ENCODE measurements around the gene AP1S1. TPM values are rescaled to one million over a fixed set of nuclear protein-coding genes. Genes with fewer than 3 reads are reported as not detected.
A peak's percentile ranks its signal among the peaks of the same experiment; 100 is the strongest.

Gene AP1S1
- total RNA-seq, 2 experiments from 2014 or later: 34.1 to 44.0 TPM

DNA sequence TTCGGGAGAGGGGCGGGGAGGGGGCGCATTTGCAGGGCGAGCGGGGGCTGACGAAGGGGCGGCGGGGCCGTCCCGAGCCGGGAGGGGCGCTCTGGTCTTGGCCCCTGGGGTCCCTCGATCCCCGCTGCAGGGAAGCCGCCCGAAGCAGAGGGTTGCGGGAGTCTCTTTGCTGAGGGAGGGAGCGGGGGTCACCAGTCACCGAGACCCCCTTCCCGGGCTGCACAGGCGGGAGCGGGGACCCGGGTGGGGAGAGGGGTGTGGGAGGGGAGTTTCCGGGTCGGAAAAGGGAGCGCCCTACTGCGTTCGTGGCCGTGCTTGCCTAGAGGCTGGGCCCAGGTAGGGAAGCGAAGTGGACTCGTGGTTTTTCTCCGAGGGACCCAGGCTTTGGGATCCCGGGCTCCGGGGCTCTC, 422 bp downstream of the AP1S1 start:
- H3K4me1 Mint-ChIP-seq: peaks cover 12% of the 10 kb centered on the region
- no peaks in the 10 kb centered on the region for H3K9me3 Mint-ChIP-seq
- ATAC-seq (ENCODE audit: low read depth): peak; percentile 30
- peaks cover 8% of the 10 kb centered on the region for H3K36me3 Mint-ChIP-seq
- peak overlapping the region; percentile 87 for H3K4me3 Mint-ChIP-seq
- peaks cover 25% of the 10 kb centered on the region for H3K27me3 Mint-ChIP-seq
- no peak for DNase-seq
- POLR2A ChIA-PET: interaction anchor here (1.4 to 2.0 kb wide), 2 partner anchors 13 to 19 kb away, joined by 5 to 6 read pairs; no protein-coding TSS in a partner anchor
- H3K27ac Mint-ChIP-seq: no peak overlapping the region

DNA sequence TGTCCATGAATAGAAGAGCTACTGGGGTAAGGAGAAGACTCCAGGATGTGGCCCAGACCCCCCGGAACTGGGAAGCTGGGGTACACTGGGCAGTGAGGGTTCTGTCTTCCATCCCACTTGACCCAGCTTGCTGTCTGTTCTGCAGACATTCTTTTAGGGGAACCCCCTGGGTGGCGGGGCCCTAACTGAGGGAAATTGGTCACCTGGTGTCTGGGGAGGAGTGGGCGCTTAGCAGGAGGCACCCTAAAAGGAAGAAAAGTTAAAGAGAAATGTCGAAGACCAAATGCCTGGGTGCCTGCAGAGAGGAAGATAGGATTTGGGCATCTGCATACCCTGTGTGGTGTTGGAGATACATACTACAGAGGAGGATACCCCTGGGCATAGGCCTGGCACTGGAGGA, 1.0 kb downstream of the AP1S1 start:
- Mint-ChIP-seq H3K27ac (peak overlapping the region; percentile 47), H3K4me1 (peaks cover 12% of the 10 kb centered on the region), H3K27me3 (peaks cover 24% of the 10 kb centered on the region), H3K4me3 (peak overlapping the region; percentile 87), H3K9me3 (no peaks in the 10 kb centered on the region), H3K36me3 (peaks cover 10% of the 10 kb centered on the region)
- POLR2A ChIA-PET: interaction anchor here (2.0 kb wide), 1 partner anchor 13 kb away, joined by 5 read pairs; no protein-coding TSS in a partner anchor
- no peak for DNase-seq
- no peak for ATAC-seq (ENCODE audit: low read depth)

GRCh38 chr7:101156277-101156676, 2.0 kb downstream of the AP1S1 start:
- Mint-ChIP-seq H3K36me3 (peaks cover 10% of the 10 kb centered on the region), H3K4me1 (peaks cover 12% of the 10 kb centered on the region), H3K9me3 (no peaks in the 10 kb centered on the region), H3K27ac (no peak overlapping the region), H3K27me3 (peaks cover 21% of the 10 kb centered on the region), H3K4me3 (no peak overlapping the region)
- DNase-seq: no peak
- POLR2A ChIA-PET: interaction anchor here (0.5 to 1.3 kb wide), 4 partner anchors 9 to 55 kb away, joined by 3 to 7 read pairs (median 4); partner anchors contain the start of gene VGF
- no peak for ATAC-seq (ENCODE audit: low read depth)

DNA sequence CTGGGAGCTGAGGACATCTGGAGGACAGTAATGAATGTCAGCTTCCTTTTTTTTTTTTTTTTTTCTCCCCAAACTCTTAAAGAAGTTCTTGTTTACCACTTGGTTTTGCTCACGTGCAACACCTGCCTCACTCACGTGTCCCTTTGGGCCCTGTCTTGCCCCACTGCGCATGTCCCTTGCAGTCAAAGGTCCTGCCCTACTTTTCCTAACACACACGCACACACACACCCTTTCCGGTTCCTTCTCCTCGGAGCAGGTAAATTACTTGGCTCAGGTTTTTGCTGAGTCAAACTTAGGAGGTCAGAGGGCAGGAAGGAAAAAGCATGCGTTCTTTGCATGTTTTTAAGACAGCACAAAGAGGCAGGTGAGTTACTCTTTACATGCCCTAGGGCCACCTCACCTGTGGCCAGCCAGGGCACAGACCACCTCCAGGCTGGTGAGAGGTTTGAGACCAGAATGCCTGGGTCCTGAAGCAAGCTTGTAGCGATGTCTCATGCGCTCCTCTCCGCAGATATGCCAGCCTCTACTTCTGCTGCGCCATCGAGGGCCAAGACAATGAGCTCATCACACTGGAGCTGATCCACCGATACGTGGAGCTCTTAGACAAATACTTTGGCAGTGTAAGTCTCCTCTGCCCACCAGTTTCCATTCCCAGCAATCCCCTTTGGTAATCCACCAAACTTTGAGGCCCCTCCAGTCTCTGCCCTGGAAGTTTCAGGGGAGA, 2.8 kb downstream of the AP1S1 start:
- peaks cover 12% of the 10 kb centered on the region for H3K4me1 Mint-ChIP-seq
- H3K9me3 Mint-ChIP-seq: no peaks in the 10 kb centered on the region
- peaks cover 12% of the 10 kb centered on the region for H3K36me3 Mint-ChIP-seq
- ATAC-seq (ENCODE audit: low read depth) (no peak), DNase-seq (no peak)
- no peak overlapping the region for H3K4me3 Mint-ChIP-seq
- H3K27me3 Mint-ChIP-seq: peaks cover 18% of the 10 kb centered on the region
- POLR2A ChIA-PET: interaction anchor here (0.5 to 1.3 kb wide), 4 partner anchors 8 to 55 kb away, joined by 3 to 7 read pairs (median 4); partner anchors contain the start of gene VGF
- no peak overlapping the region for H3K27ac Mint-ChIP-seq

DNA sequence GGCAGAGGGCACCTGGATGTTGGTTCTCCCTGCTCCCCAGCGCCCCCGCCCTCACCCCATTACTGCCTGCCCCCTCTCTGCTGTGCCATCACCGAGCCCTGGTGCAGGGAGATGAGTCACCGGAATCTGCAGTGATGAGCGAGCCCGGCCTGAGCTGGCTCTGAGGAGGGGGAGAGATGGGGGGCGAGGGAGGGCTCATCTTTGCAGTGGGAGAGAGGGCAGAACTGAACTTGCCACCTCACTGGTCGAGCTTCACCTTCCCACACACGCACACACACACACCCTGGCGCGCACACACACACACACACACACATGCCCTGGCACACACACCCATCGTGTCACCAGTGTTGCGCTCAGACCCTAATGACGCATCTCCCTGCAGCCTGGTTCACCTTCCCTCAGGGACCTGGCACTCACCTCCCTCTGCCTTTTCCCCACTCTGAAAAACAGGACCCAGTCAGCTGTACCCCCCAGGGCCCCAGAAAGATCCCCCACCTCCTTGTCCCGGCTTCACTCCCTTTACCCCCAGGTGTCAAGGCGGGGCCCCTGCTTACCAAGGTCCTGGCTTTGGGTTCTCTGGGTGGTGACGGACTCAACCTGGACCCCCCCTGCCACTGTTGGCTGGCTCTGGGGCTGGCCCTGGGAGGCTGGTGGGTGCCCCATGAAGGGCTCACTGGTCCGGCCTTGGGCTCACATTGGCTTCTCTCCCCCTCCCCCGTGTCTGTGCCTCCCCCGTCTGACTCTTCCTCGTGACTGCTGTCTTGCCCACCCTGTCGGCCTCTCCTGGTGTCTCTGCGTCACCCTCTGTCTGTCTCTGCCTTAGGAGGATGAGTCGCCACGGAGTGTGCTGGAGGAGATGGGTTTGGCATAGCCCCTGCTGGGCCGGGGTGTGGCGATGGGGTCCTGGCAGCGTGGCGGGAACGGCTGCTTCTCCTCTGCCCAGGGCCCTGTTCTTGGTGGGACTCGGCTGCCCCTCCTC, 5.7 kb downstream of the AP1S1 start:
- no peaks in the 10 kb centered on the region for H3K9me3 Mint-ChIP-seq
- H3K27me3 Mint-ChIP-seq: peaks cover 14% of the 10 kb centered on the region
- peaks cover 15% of the 10 kb centered on the region for H3K4me1 Mint-ChIP-seq
- ATAC-seq (ENCODE audit: low read depth) (no peak), DNase-seq (no peak)
- H3K4me3 Mint-ChIP-seq: no peak overlapping the region
- POLR2A ChIA-PET: no interaction called here
- H3K27ac Mint-ChIP-seq: no peak overlapping the region
- H3K36me3 Mint-ChIP-seq: peaks cover 12% of the 10 kb centered on the region

- Mint-ChIP-seq H3K4me3 (no peak overlapping the region), H3K27me3 (peaks cover 22% of the 10 kb centered on the region), H3K36me3 (peaks cover 13% of the 10 kb centered on the region), H3K27ac (no peak overlapping the region), H3K4me1 (peaks cover 14% of the 10 kb centered on the region), H3K9me3 (no peaks in the 10 kb centered on the region)
- POLR2A ChIA-PET: no interaction called here
- DNase-seq: no peak
- ATAC-seq (ENCODE audit: low read depth): no peak
Observed at GRCh38 chr7:101160910-101161309, 6.6 kb downstream of the AP1S1 start.

- Mint-ChIP-seq H3K27ac (no peak overlapping the region), H3K36me3 (peaks cover 10% of the 10 kb centered on the region), H3K9me3 (no peaks in the 10 kb centered on the region), H3K27me3 (peaks cover 31% of the 10 kb centered on the region), H3K4me1 (peaks cover 17% of the 10 kb centered on the region), H3K4me3 (peak overlapping the region; percentile 70)
- ATAC-seq (ENCODE audit: low read depth) (no peak), DNase-seq (no peak)
- POLR2A ChIA-PET: interaction anchor here (0.7 to 1.2 kb wide), 2 partner anchors 21 to 1745 kb away, joined by 3 to 8 read pairs; no protein-coding TSS in a partner anchor
Observed at GRCh38 chr7:101161692-101162471, 7.6 kb downstream of the AP1S1 start.

GRCh38 chr7:101162551-101163278, 8.4 kb downstream of the AP1S1 start:
- POLR2A ChIA-PET: interaction anchor here (0.6 to 1.2 kb wide), 2 partner anchors 19 to 22 kb away, joined by 3 to 6 read pairs; no protein-coding TSS in a partner anchor
- DNase-seq (peak; percentile 59), ATAC-seq (ENCODE audit: low read depth) (no peak)
- H3K4me1 Mint-ChIP-seq: peaks cover 19% of the 10 kb centered on the region
- H3K36me3 Mint-ChIP-seq: peaks cover 10% of the 10 kb centered on the region
- no peaks in the 10 kb centered on the region for H3K9me3 Mint-ChIP-seq
- H3K27ac Mint-ChIP-seq: no peak overlapping the region
- peak overlapping the region; percentile 70 for H3K4me3 Mint-ChIP-seq
- H3K27me3 Mint-ChIP-seq: peaks cover 39% of the 10 kb centered on the region

DNA sequence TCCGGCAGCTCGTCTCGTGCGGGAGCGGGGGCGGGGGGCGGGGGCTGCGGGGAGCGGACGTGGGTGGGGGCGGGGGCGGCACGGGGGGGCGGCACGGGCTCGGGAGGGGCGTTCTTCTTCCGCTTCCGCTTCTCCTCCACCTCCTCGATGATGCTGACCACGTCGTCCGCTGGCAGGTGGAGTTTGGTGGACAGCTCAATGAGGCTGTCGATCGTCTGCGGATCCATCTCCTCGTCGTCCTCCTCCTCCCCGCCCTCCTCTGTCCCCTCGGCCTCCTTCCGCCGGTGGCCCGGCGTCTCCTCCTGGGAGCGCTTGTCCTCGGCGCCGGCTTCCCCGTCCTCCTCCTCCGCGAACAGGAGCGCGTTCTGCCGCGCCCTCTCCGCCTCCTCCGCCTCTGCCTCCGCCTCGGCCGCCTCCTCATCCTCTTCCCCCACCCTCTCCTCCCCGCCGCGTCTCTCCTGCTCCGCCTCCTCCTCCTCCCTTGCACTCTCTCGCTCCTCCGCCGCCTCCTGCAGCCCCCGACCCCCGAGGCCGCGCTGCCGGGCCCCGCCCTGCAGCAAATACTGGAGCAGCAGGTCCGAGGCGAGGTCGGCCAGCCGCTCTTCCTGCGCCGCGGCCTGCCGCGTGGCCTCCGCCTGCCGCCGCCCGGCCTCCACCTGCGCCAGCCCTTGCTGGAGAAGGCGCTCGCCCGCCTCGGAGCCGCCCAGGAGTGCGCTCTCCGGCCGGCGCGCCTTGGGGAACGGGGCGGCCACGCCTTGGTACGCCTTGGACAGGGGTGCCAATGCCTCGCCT, 9.2 kb downstream of the AP1S1 start:
- DNase-seq (peak; percentile 66), ATAC-seq (ENCODE audit: low read depth) (peak; percentile 45)
- POLR2A ChIA-PET: interaction anchor here (2.4 kb wide), 1 partner anchor 10 kb away, joined by 8 read pairs; no protein-coding TSS in a partner anchor
- Mint-ChIP-seq H3K27me3 (peaks cover 47% of the 10 kb centered on the region), H3K4me3 (peak overlapping the region; percentile 75), H3K27ac (no peak overlapping the region), H3K4me1 (peaks cover 20% of the 10 kb centered on the region), H3K9me3 (no peaks in the 10 kb centered on the region), H3K36me3 (peaks cover 6% of the 10 kb centered on the region)

DNA sequence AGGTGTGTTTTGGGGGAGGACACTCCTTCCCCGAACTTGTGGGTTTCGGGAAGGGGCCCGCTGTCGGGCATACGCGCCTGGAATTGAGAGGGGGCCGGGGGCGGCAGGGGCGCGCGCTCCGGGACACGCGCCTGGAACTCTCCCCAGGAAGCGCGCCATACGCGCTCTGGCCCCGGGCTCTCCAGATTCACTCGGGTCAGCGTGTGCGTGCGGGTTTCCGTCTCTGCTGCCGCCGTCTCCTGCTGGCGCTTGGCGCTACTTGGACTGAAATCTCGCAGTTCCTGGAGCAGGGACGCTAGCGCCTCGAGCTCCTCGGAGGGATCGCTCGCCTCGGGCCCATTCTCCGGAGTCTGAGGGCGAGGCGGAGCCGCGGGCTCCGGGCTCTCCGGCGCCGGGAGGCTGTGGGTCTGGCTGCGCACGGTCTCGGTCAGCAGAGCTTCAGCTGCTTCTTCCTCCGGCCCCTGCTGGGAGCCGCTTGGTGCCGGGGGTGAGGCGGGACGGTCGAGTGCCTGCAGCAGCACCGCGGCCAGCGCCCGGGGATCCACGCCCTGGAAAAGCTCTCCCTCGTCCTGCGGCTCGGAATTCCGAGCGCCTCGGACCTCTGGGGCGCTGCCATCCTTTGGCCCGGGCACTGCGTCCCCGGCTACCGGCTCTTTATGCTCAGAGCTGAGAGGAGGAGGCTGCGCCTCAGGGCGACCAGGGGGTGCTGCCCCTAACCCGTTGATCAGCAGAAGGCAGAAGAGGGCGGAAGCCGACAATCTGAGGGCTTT, 10.0 kb downstream of the AP1S1 start:
- Mint-ChIP-seq H3K36me3 (peaks cover 6% of the 10 kb centered on the region), H3K27ac (no peak overlapping the region), H3K4me1 (peaks cover 25% of the 10 kb centered on the region), H3K27me3 (peaks cover 54% of the 10 kb centered on the region), H3K9me3 (no peaks in the 10 kb centered on the region), H3K4me3 (peak overlapping the region; percentile 25)
- POLR2A ChIA-PET: interaction anchor here (2.4 kb wide), 1 partner anchor 9 kb away, joined by 8 read pairs; no protein-coding TSS in a partner anchor
- ATAC-seq (ENCODE audit: low read depth) (no peak), DNase-seq (peak; percentile 48)
